ENCODE data around the gene NGB. TPM values are rescaled to one million over a fixed set of nuclear protein-coding genes. Genes with fewer than 3 reads are reported as not detected.

The NGB gene
- total RNA-seq, 1 donor from 2014 or later, result not detected

DNA sequence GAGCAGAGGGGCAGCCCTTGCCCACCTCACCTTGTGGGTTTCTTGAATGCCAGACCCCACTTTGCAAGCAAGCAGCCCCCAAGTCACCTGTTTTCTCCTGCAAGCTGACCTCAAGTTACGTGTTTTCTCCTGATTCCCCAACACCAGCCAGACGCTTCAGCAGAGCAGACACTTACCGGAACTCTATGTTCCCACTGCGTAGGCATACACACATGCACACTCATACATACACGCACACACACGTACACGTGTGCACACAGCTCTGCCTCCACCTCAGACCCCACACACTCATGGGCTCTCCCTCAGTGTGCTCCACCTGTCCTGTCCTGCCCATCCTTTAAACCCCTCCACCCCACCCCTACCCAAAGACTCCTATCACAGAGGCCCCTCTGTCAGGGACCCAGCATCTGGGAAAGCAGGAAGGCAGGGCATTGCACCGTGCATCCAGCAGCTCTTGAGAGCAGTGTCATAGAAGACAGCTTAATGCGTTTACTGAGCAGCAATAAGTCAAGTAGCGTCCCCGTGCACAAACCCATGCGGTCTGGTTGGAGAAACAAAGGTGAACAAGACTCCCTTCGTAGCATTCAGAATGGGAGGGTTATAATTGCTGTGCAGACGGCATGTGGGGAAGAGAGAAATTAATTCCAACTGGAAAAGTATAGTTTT lies 45.0 kb downstream of the NGB start:
- no peak for DNase-seq

DNA sequence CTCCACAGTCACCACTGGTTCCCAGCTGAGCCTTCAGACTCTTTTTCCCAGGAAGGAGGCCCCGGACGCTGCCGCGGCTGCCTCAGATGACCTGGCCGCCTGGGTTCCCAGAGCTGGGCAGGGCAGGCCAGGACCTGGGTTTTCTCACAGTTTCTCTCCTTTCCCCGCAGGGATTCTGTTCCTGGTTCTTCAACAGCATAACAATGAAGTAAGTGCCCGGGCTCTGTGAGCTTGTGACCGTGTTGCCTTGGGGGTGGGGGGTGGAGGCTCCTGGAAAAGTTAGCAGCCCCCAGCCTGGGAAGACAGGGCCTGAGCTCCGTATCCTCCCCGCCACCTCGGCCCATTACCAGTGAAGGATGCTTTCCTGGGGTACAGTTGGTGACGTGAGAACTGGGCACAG lies 45.8 kb downstream of the NGB start:
- DNase-seq, result no peak

DNA sequence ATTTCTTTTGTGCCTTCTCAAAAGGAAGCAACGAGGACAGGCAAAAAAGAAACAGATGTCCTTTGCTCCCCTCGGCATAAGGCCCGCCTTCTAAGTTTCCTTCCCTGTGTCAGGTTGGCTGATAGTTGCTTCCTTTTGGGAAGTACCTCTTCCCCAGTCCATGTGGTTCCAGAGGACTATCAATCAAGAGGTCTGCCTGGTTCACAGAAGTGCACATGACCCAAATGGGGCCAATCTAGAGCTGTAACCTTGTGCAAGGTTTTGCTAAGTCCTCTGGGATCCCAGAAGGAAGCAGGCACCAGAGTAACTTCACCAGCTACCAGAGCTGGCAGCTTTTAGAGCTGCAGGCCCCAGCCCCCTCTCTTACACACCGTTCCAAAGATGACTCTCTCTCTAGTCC lies 46.8 kb downstream of the NGB start:
- no peak for DNase-seq

DNA sequence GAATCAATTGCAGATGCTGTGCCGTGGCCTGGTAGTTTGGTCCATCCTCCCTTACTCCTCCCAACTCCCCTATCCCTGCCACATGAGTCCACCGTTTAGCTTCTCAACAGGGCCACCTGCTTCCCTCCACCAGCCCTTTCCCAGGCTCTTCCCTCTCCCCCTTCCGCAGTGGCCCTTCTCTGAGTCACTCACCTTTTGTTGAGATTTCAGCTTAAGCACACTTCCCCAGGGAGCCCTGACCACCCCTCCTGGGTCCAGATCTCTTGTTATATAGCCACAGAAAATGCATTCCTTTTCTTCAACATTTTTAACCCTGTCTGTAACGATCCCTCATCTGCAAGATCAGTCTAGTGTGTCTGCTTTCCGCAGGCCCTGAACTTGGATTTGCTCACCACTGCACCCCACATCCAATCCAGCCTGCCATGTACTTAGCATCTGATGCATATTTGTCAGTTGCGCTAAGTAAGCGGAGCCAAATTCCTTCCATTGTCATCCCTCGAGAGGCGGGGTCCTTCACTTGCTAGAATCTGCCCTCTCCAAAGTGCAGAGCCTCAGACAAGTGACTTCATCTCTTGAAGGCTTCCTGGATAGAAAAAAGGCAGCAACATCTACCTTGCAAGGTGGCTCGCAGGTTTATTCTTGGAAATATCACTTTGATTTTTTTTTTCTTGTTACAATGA lies 48.3 kb downstream of the NGB start:
- DNase-seq, result no peak

- no peak for DNase-seq
These were observed 49.6 kb downstream of the NGB start for GRCh38 chr14:77221241-77221871.

DNA sequence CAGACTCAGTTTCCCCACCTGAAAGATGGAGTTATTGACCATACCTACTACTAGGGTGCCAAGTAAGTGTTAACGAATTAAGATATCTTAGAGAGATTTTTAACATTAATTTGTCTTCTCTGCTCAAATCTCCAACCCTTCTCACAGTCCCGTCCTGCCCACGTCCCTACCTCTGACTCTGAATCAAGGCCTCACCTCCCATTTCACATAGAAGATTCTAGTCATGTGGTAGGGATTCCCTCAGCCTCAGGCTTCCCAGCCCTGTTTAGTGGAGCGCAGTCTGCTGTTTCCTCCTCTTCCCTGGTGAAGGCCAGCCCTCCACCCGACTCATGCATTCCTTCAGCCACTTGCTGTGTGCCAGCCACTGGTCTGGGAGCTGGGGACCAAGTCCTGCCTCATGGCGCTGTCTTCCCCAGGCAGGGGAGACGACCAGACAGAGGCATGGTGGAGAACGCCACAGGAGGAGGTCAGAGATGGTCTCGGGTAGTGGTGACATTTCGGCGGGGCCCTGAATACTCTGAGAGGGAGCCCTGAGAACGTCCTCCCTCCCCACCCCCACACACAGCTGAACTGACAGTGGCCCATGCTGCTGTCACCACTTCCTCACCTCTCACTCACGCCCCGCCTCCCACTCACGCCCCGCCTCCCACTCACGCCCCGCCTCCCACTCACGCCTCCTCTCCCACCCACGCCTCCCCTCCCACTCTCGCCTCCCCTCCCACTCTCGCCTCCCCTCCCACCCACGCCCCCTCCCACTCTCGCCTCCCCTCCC lies 50.6 kb downstream of the NGB start:
- DNase-seq, result no peak

GRCh38 chr14:77219591-77219990 lies 51.4 kb downstream of the NGB start:
- no peak for DNase-seq

- DNase-seq, result no peak
These were observed 53.5 kb downstream of the NGB start for GRCh38 chr14:77217551-77217950.

Other genes starting within 250 kb of the NGB start
- 11.6 and 17.9 TPM in 2 replicates for gene IRF2BPL, start 242.5 kb downstream of the NGB start, total RNA-seq
- 13.5 and 14.1 TPM in 2 replicates for gene CIPC, start 172.9 kb downstream of the NGB start, total RNA-seq
- gene ZDHHC22, start 129.4 kb downstream of the NGB start, total RNA-seq, result not detected in 2 replicates
- under 0.01 TPM in 1 of 2 replicates, not detected in the other for gene TMEM63C, start 89.4 kb downstream of the NGB start, total RNA-seq
- 8.5 and 14.7 TPM in 2 replicates for gene POMT2, start 49.7 kb upstream of the NGB start, total RNA-seq
- gene GSTZ1, start 49.8 kb upstream of the NGB start, total RNA-seq, result 31.3 and 34.2 TPM in 2 replicates
- gene TMED8, start 105.9 kb upstream of the NGB start, total RNA-seq, result 11.2 and 12.9 TPM in 2 replicates
- gene SAMD15, start 106.2 kb upstream of the NGB start, total RNA-seq, result 0.88 and 1.0 TPM in 2 replicates
- gene NOXRED1, start 152.3 kb upstream of the NGB start, total RNA-seq, result under 0.01 TPM in 1 of 2 replicates, not detected in the other
- gene VIPAS39, start 186.4 kb upstream of the NGB start, total RNA-seq, result 34.1 and 38.1 TPM in 2 replicates
- gene AHSA1, start 186.9 kb upstream of the NGB start, total RNA-seq, result 106 and 187 TPM in 2 replicates
- gene ISM2, start 227.6 kb upstream of the NGB start, total RNA-seq, result 0.14 and 0.17 TPM in 2 replicates